ENCODE results near the gene HIPK3. TPM values are rescaled to one million over a fixed set of nuclear protein-coding genes. Genes with fewer than 3 reads are reported as not detected.

Gene HIPK3
- total RNA-seq, 1 experiment from 2014 or later, result 64.8 TPM

- H3K36me3 ChIP-seq (ENCODE audit: low read depth), result no peaks in the 10 kb centered on the region
- no peak overlapping the region for H2AFZ ChIP-seq
- H3K27ac ChIP-seq, result no peak overlapping the region
- TF ChIP-seq CTCF (conservative IDR thresholded peaks at IDR 0.05) (no peak), EZH2 (IDR thresholded peaks at IDR 0.05; ENCODE audit: low read depth) (no peak)
- peaks cover under 1% of the 10 kb centered on the region; the same call in 1 of the 2 replicates for H3K9me3 ChIP-seq (ENCODE audit: insufficient read depth, low read depth)
- H4K20me1 ChIP-seq (ENCODE audit: insufficient read depth), result no peaks in the 10 kb centered on the region
- H3K4me3 ChIP-seq, result no peak overlapping the region
- H3F3A ChIP-seq (ENCODE audit: insufficient read depth, low read depth), result no peaks in the 10 kb centered on the region
- ChIA-PET POLR2A (ENCODE audit: unreplicated experiment) (no interaction called here), CTCF (no interaction called here)
- no peaks in the 10 kb centered on the region for H3K27me3 ChIP-seq (ENCODE audit: insufficient read depth, low read depth)
- no peaks in the 10 kb centered on the region for H3K4me1 ChIP-seq (replicated peaks; ENCODE audit: insufficient read depth)
- intact Hi-C loops (cut with micrococcal nuclease; ENCODE audit: unreplicated experiment), result no loop called here
- H3K79me2 ChIP-seq (ENCODE audit: low read depth), result no peaks in the 10 kb centered on the region
- H3K4me2 ChIP-seq, result no peak overlapping the region
- BruUV-seq (replicated peaks), result no TSS peak
- H3K9me2 ChIP-seq (ENCODE audit: insufficient read depth), result no peaks in the 10 kb centered on the region
- DNase-seq, result no peak
These were observed 134.0 kb downstream of the HIPK3 start for GRCh38 chr11:33390944-33391892.

- no peaks in the 10 kb centered on the region for H3K79me2 ChIP-seq (ENCODE audit: low read depth)
- no peak overlapping the region for H3K27ac ChIP-seq
- H3F3A ChIP-seq (ENCODE audit: insufficient read depth, low read depth), result no peaks in the 10 kb centered on the region
- H3K9me3 ChIP-seq (ENCODE audit: insufficient read depth, low read depth), result no peaks in the 10 kb centered on the region
- no peaks in the 10 kb centered on the region for H3K27me3 ChIP-seq (ENCODE audit: insufficient read depth, low read depth)
- no TSS peak for BruUV-seq (replicated peaks)
- H3K9me2 ChIP-seq (ENCODE audit: insufficient read depth), result no peaks in the 10 kb centered on the region
- H3K36me3 ChIP-seq (ENCODE audit: low read depth), result no peaks in the 10 kb centered on the region
- H4K20me1 ChIP-seq (ENCODE audit: insufficient read depth), result no peaks in the 10 kb centered on the region
- no peak for DNase-seq
- TF ChIP-seq EZH2 (IDR thresholded peaks at IDR 0.05; ENCODE audit: low read depth) (no peak), CTCF (conservative IDR thresholded peaks at IDR 0.05) (no peak)
- ChIA-PET POLR2A (ENCODE audit: unreplicated experiment) (no interaction called here), CTCF (no interaction called here)
- no peak overlapping the region for H2AFZ ChIP-seq
- H3K4me2 ChIP-seq, result no peak overlapping the region
- intact Hi-C loops (cut with micrococcal nuclease; ENCODE audit: unreplicated experiment), result no loop called here
- no peaks in the 10 kb centered on the region for H3K4me1 ChIP-seq (replicated peaks; ENCODE audit: insufficient read depth)
- no peak overlapping the region for H3K4me3 ChIP-seq
These were observed 134.7 kb downstream of the HIPK3 start for GRCh38 chr11:33391893-33392251.

- ChIA-PET POLR2A (ENCODE audit: unreplicated experiment) (no interaction called here), CTCF (no interaction called here)
- Histone ChIP-seq H2AFZ (no peak overlapping the region), H4K20me1 (ENCODE audit: insufficient read depth) (no peaks in the 10 kb centered on the region), H3K9me2 (ENCODE audit: insufficient read depth) (no peaks in the 10 kb centered on the region), H3K4me1 (replicated peaks; ENCODE audit: insufficient read depth) (no peaks in the 10 kb centered on the region), H3K27ac (no peak overlapping the region), H3K4me3 (no peak overlapping the region), H3K36me3 (ENCODE audit: low read depth) (no peaks in the 10 kb centered on the region), H3K79me2 (ENCODE audit: low read depth) (no peaks in the 10 kb centered on the region), H3K9me3 (ENCODE audit: insufficient read depth, low read depth) (no peaks in the 10 kb centered on the region), H3K4me2 (no peak overlapping the region), H3F3A (ENCODE audit: insufficient read depth, low read depth) (no peaks in the 10 kb centered on the region), H3K27me3 (ENCODE audit: insufficient read depth, low read depth) (no peaks in the 10 kb centered on the region)
- no peak for TF ChIP-seq EZH2 (IDR thresholded peaks at IDR 0.05; ENCODE audit: low read depth)
- TF ChIP-seq CTCF (conservative IDR thresholded peaks at IDR 0.05), result no peak
- intact Hi-C loops (cut with micrococcal nuclease; ENCODE audit: unreplicated experiment), result no loop called here
- no TSS peak for BruUV-seq (replicated peaks)
- no peak for DNase-seq
These were observed 137.4 kb downstream of the HIPK3 start for GRCh38 chr11:33394431-33395109.
